Karpas-422 (cell line): ENCODE data around the gene TGM2. TPM values are rescaled to one million over a fixed set of nuclear protein-coding genes. Genes with fewer than 3 reads are reported as not detected.

Experiments
- DNase-seq: peaks from one replicate; pipeline ENCODE4 v3.0.0-alpha.2; 2015
- H2AFZ ChIP-seq: fragments of 200-600 bp; sonication (generic); 2 replicates; pipeline ENCODE4 v1.6.1; 2014; ENCODE audit warnings: antibody characterized with exemption, low read length, mixed read lengths
- H3K27ac ChIP-seq: fragments of 200-600 bp; sonication (generic); 2 replicates; pipeline ENCODE4 v1.5.1; 2014; ENCODE audit warnings: mild to moderate bottlenecking, low read length, moderate library complexity
- H3K27me3 ChIP-seq: fragments of 200-600 bp; sonication (generic); 2 replicates; pipeline ENCODE4 v1.6.1; 2014; ENCODE audit warnings: low read length, mixed read lengths
- H3K36me3 ChIP-seq: fragments of 200-600 bp; sonication (generic); 2 replicates; pipeline ENCODE4 v1.6.1; 2014; ENCODE audit warnings: low read length, mixed read lengths; ENCODE audit not compliant: insufficient read depth
- H3K4me1 ChIP-seq: fragments of 200-600 bp; sonication (generic); 2 replicates; pipeline ENCODE4 v1.6.1; 2014; ENCODE audit warnings: mild to moderate bottlenecking, low read length, mixed read lengths
- H3K4me2 ChIP-seq: fragments of 200-600 bp; sonication (generic); 2 replicates; pipeline ENCODE4 v1.6.1; 2014; ENCODE audit warnings: low read length, low read depth, mild to moderate bottlenecking; ENCODE audit not compliant: poor library complexity, severe bottlenecking
- H3K4me3 ChIP-seq: fragments of 200-600 bp; sonication (generic); 2 replicates; pipeline ENCODE4 v1.5.1; 2014; ENCODE audit warnings: mild to moderate bottlenecking, antibody characterized with exemption, low read length, mixed read lengths
- H3K79me2 ChIP-seq: fragments of 200-600 bp; sonication (generic); 2 replicates; pipeline ENCODE4 v1.6.1; 2014; ENCODE audit warnings: mild to moderate bottlenecking, low read length, mixed read lengths
- H3K9ac ChIP-seq: fragments of 200-600 bp; sonication (generic); 2 replicates; pipeline ENCODE4 v1.6.0; 2014; ENCODE audit warnings: low read length
- H3K9me2 ChIP-seq: fragments of 200-600 bp; sonication (generic), shearing (Covaris generic); replicated peaks from 2 replicates; pipeline ENCODE4 v1.6.0; 2014; ENCODE audit warnings: mild to moderate bottlenecking, low read length, moderate library complexity; ENCODE audit not compliant: insufficient read depth
- H3K9me3 ChIP-seq: fragments of 300-700, 200-600 bp; sonication (generic); 2 replicates; pipeline ENCODE4 v1.6.1; 2014; ENCODE audit warnings: low read length, mixed read lengths
- H4K20me1 ChIP-seq: fragments of 200-600 bp; sonication (generic); 2 replicates; pipeline ENCODE4 v1.6.1; 2014; ENCODE audit warnings: mild to moderate bottlenecking, antibody characterized with exemption, low read length, low read depth; ENCODE audit not compliant: insufficient read depth
- total RNA-seq: library from RNA; depleted of rRNA; stranded (reverse); fragments of >200 nt; shearing (Covaris generic); gene quantifications from 2 replicates; pipeline ENCODE4 v1.2.3, GENCODE V29; 2014; ENCODE audit warnings: low replicate concordance

The TGM2 gene
- total RNA-seq, 1 experiment from 2014 or later, result 0.15 TPM

DNA sequence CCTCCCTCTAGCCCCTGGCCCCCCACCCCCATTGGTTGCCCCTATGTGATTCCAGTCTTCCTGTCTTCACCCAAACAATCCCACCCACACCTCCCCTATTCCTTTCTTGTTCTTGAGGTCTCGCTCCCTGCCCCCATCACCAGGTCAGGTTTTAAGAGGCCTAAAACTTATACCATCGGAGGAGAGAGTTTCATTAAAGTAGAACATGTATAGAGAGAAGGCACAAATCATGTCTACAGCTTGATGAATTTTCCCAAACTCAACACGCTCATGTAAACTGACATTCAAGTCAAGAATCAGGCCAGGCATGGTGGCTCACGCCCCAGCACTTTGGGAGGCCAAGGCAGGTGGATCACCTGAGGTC is 44.5 kb downstream of the TGM2 start:
- H3K27me3 ChIP-seq, result no peaks in the 10 kb centered on the region
- H3K4me2 ChIP-seq, result no peak overlapping the region
- H3K36me3 ChIP-seq, result no peaks in the 10 kb centered on the region
- no peaks in the 10 kb centered on the region for H3K79me2 ChIP-seq
- H3K9ac ChIP-seq, result no peak overlapping the region
- H3K9me3 ChIP-seq, result no peaks in the 10 kb centered on the region
- H3K4me1 ChIP-seq, result no peaks in the 10 kb centered on the region
- no peaks in the 10 kb centered on the region for H4K20me1 ChIP-seq
- no peak for DNase-seq
- no peak overlapping the region for H3K27ac ChIP-seq
- no peak overlapping the region for H2AFZ ChIP-seq
- no peak overlapping the region for H3K4me3 ChIP-seq
- H3K9me2 ChIP-seq, result no peaks in the 10 kb centered on the region

DNA sequence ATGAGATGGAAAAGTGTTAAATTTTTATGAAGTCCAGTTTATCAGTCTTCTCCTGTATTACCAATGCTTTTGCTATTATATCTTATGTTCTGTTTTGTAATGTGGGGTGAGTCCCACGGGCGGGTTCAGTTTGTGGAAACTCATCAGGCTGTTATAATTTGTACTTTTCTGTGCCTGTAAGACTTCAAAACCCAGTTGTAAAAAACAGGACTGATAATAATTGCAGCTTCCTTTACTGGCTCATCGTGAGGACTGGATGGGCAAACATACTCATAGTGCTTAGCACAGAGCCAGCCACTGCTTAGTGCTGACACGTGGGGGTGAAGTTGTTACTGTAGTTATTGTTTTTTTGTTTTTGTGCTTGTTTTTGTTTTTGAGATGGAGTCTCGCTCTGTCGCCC is 45.6 kb downstream of the TGM2 start:
- Histone ChIP-seq H3K36me3 (no peaks in the 10 kb centered on the region), H3K9me3 (no peaks in the 10 kb centered on the region), H3K27ac (no peak overlapping the region), H2AFZ (no peak overlapping the region), H3K9ac (no peak overlapping the region), H3K4me3 (no peak overlapping the region), H3K4me1 (no peaks in the 10 kb centered on the region), H3K4me2 (no peak overlapping the region), H3K9me2 (no peaks in the 10 kb centered on the region), H3K79me2 (no peaks in the 10 kb centered on the region), H3K27me3 (no peaks in the 10 kb centered on the region), H4K20me1 (no peaks in the 10 kb centered on the region)
- DNase-seq, result no peak

DNA sequence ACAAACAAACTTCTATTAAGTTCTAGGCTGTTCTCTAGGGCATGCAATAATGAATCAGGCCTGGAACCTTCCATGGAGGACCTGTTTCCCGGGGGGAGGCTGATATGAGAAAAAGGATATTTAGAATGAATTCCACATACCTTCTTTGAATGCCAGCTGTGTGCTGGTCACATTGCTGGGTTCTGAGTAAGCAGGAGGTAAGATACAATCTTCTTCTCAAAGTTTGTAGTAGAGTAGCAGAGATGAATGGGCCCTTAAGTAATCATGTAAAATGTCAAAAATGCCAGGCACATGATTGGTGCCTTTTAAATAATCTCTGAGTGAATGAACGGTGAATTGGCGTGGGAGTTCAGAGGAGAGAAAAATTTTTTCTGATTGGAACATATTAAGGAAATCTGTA is 47.4 kb downstream of the TGM2 start:
- H4K20me1 ChIP-seq, result no peaks in the 10 kb centered on the region
- H3K9me3 ChIP-seq, result no peaks in the 10 kb centered on the region
- no peak overlapping the region for H3K9ac ChIP-seq
- no peaks in the 10 kb centered on the region for H3K9me2 ChIP-seq
- no peak overlapping the region for H3K27ac ChIP-seq
- no peaks in the 10 kb centered on the region for H3K36me3 ChIP-seq
- no peaks in the 10 kb centered on the region for H3K4me1 ChIP-seq
- DNase-seq, result no peak
- H3K79me2 ChIP-seq, result no peaks in the 10 kb centered on the region
- no peak overlapping the region for H3K4me2 ChIP-seq
- no peak overlapping the region for H3K4me3 ChIP-seq
- H3K27me3 ChIP-seq, result no peaks in the 10 kb centered on the region
- no peak overlapping the region for H2AFZ ChIP-seq

DNA sequence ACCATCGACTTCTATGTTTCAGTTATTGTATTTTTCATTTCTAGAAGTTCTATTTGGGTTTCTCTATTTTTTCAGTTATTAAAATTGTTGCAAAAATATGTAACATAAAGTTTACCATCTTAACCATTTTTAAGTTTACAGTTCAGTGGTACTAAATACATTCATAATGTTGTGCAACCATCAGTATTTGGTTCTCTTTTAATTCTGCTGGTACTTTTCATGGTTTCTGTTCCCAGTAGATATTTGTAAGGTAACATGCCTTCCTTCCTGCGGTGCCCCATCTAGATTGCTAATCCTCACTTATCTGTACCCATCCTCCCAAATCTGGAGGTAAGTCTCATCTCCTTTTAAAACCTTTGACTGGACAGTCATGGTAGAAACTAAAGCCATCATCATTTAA is 47.9 kb downstream of the TGM2 start:
- H4K20me1 ChIP-seq, result no peaks in the 10 kb centered on the region
- no peaks in the 10 kb centered on the region for H3K79me2 ChIP-seq
- no peaks in the 10 kb centered on the region for H3K4me1 ChIP-seq
- no peaks in the 10 kb centered on the region for H3K27me3 ChIP-seq
- H3K9ac ChIP-seq, result no peak overlapping the region
- no peak overlapping the region for H2AFZ ChIP-seq
- H3K4me3 ChIP-seq, result no peak overlapping the region
- H3K9me2 ChIP-seq, result no peaks in the 10 kb centered on the region
- no peak for DNase-seq
- H3K27ac ChIP-seq, result no peak overlapping the region
- H3K4me2 ChIP-seq, result no peak overlapping the region
- no peaks in the 10 kb centered on the region for H3K36me3 ChIP-seq
- no peaks in the 10 kb centered on the region for H3K9me3 ChIP-seq

DNA sequence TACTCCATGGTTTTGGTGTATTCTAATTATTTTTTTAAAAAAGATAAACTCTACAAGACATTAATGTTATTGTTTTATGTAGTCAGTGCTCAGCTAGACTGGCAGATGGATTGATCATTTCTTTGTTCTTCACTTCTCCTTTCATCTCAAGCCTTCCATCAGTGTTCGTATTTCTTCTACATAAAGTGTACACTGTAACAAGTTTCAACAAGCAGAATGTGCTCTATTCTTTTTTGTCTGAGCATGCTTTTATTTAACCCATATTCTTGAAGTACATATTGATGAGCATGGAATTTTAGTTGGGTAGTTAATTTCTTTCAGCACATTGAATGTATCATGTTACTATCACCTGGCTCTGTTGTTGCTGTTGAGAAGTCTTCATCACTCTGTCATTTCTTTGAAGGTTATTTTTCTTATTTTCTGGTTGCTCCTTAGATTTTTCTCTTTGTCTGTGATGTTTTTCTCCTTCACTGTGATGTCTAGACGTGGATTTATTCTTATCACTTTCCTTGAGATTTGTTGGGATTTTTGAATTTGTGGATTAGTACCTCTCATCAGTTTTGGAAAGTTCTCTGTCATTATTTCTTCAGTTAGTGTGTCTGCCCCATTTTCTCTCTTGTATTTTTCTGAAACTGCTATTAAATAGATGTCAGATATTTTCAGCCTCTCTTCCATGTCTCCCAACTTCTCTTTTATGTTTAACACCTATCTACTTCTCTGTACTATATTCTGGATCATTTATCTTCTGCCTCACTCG is 48.5 kb downstream of the TGM2 start:
- no peaks in the 10 kb centered on the region for H3K4me1 ChIP-seq
- no peak for DNase-seq
- H3K27ac ChIP-seq, result no peak overlapping the region
- no peak overlapping the region for H2AFZ ChIP-seq
- no peak overlapping the region for H3K4me3 ChIP-seq
- no peaks in the 10 kb centered on the region for H4K20me1 ChIP-seq
- H3K4me2 ChIP-seq, result no peak overlapping the region
- H3K27me3 ChIP-seq, result no peaks in the 10 kb centered on the region
- no peaks in the 10 kb centered on the region for H3K9me2 ChIP-seq
- no peaks in the 10 kb centered on the region for H3K9me3 ChIP-seq
- no peaks in the 10 kb centered on the region for H3K79me2 ChIP-seq
- H3K36me3 ChIP-seq, result no peaks in the 10 kb centered on the region
- H3K9ac ChIP-seq, result no peak overlapping the region

DNA sequence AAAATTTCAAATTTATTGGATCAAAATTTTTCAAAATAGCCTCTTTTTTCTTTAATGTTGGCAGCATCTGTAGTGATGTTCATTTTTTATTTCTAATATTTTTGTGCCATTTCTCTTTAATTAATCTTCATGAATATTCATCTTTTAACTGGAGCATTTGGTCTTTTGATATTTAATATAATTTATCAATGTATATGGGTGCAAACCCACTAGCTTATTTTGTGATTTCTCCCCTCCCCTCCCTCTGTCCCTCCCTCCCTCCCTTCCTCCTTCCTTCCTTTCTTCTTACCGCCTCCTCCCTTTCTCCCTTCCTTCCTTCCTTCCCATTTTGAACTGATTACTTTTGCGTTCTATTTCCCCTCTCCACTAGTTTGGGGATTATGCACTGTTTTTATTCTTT is 49.2 kb downstream of the TGM2 start:
- Histone ChIP-seq H3K9me2 (no peaks in the 10 kb centered on the region), H3K27me3 (no peaks in the 10 kb centered on the region)

DNA sequence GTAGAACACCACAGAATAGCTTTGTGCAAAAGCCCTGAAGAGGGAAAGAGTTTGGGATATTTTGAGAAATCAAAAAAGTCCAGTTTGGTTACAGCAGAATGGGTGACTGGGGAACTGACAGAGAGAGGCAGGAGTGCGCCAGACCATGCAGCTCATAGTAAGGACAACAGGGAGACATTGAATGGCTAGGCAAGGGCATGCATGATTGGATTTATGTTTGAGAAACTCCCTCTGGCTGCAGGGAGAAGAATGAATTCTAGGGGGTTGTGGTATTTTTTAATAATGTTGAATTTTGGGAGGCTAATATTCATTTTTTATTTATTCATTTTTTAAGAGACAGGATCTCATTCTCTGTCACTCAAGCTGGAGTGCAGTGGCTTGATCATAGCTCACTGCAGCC is 49.9 kb downstream of the TGM2 start:
- no peaks in the 10 kb centered on the region for H3K4me1 ChIP-seq
- no peak for DNase-seq
- no peak overlapping the region for H3K4me3 ChIP-seq
- no peak overlapping the region for H3K27ac ChIP-seq
- no peaks in the 10 kb centered on the region for H4K20me1 ChIP-seq
- H3K9me2 ChIP-seq, result no peaks in the 10 kb centered on the region
- no peak overlapping the region for H3K4me2 ChIP-seq
- no peak overlapping the region for H3K9ac ChIP-seq
- H2AFZ ChIP-seq, result no peak overlapping the region
- H3K36me3 ChIP-seq, result no peaks in the 10 kb centered on the region
- no peaks in the 10 kb centered on the region for H3K9me3 ChIP-seq
- no peaks in the 10 kb centered on the region for H3K27me3 ChIP-seq
- no peaks in the 10 kb centered on the region for H3K79me2 ChIP-seq

More for the DNA sequence above, 49.2 kb downstream of the TGM2 start:
- no peak overlapping the region for H3K4me2 ChIP-seq
- H3K9ac ChIP-seq, result no peak overlapping the region
- H2AFZ ChIP-seq, result no peak overlapping the region
- no peaks in the 10 kb centered on the region for H3K4me1 ChIP-seq
- H3K36me3 ChIP-seq, result no peaks in the 10 kb centered on the region
- no peak overlapping the region for H3K4me3 ChIP-seq
- H3K9me3 ChIP-seq, result no peaks in the 10 kb centered on the region
- H4K20me1 ChIP-seq, result no peaks in the 10 kb centered on the region
- H3K27ac ChIP-seq, result no peak overlapping the region
- no peak for DNase-seq
- no peaks in the 10 kb centered on the region for H3K79me2 ChIP-seq

DNA sequence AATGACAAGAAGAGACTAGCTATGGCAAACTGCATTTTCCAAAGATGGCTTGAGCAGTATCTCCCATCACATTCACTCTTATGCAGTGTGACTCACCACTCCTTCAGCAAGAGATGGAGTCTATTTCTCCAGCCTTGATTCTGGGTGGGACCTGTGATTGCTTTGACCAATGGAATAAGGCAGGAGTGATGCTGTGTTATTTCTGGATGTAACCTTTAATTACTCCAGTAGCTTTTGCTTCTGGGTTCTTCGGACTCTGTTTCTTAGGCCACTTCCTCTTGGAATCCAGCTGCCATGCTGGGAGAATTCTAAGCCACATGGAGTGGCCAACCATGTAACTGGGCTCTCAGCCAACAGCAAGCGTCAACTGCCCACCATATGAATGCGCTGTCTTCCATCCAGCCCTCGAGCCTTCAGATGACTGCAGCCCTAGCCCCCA is 50.7 kb downstream of the TGM2 start:
- no peaks in the 10 kb centered on the region for H3K9me2 ChIP-seq
- no peak for DNase-seq
- no peak overlapping the region for H3K4me2 ChIP-seq
- H4K20me1 ChIP-seq, result no peaks in the 10 kb centered on the region
- H3K36me3 ChIP-seq, result no peaks in the 10 kb centered on the region
- no peaks in the 10 kb centered on the region for H3K27me3 ChIP-seq
- H3K9ac ChIP-seq, result no peak overlapping the region
- H3K4me1 ChIP-seq, result no peaks in the 10 kb centered on the region
- H3K4me3 ChIP-seq, result no peak overlapping the region
- no peak overlapping the region for H3K27ac ChIP-seq
- H3K9me3 ChIP-seq, result no peaks in the 10 kb centered on the region
- no peaks in the 10 kb centered on the region for H3K79me2 ChIP-seq
- no peak overlapping the region for H2AFZ ChIP-seq
